ENCODE results near the gene CCNJ.
A peak's percentile ranks its signal among the peaks of the same experiment; 100 is the strongest.

Gene CCNJ

GRCh38 chr10:96061232-96061631 is 17.8 kb downstream of the CCNJ start:
- DNase-seq, result no peak

GRCh38 chr10:96072674-96073073 is 29.3 kb downstream of the CCNJ start:
- no peak for DNase-seq

- no peak for DNase-seq
Observed at GRCh38 chr10:96073722-96074121, 30.3 kb downstream of the CCNJ start.

GRCh38 chr10:96074776-96075175 is 31.4 kb downstream of the CCNJ start:
- no peak for DNase-seq

- no peak for DNase-seq
Observed at GRCh38 chr10:96075977-96076376, 32.6 kb downstream of the CCNJ start.

GRCh38 chr10:96077156-96077555 is 33.8 kb downstream of the CCNJ start:
- DNase-seq, result no peak

- no peak for DNase-seq
Observed at GRCh38 chr10:96082153-96082552, 38.8 kb downstream of the CCNJ start.

- DNase-seq, result no peak
Observed at GRCh38 chr10:96082748-96083147, 39.4 kb downstream of the CCNJ start.

GRCh38 chr10:96089116-96089515 is 45.7 kb downstream of the CCNJ start:
- no peak for DNase-seq

GRCh38 chr10:96089670-96090462 is 46.5 kb downstream of the CCNJ start:
- peak; percentile 92 for DNase-seq

- DNase-seq, result peak; percentile 17
Observed at GRCh38 chr10:96090463-96090800, 47.0 kb downstream of the CCNJ start.

GRCh38 chr10:96092999-96093767 is 49.8 kb downstream of the CCNJ start:
- no peak for DNase-seq

- DNase-seq, result no peak
Observed at GRCh38 chr10:96093948-96094347, 50.6 kb downstream of the CCNJ start.

- DNase-seq, result no peak
Observed at GRCh38 chr10:96096958-96097357, 53.6 kb downstream of the CCNJ start.

GRCh38 chr10:96097865-96098264 is 54.5 kb downstream of the CCNJ start:
- DNase-seq, result no peak

- no peak for DNase-seq
Observed at GRCh38 chr10:96107623-96108038, 64.2 kb downstream of the CCNJ start.

Data from activated CD8-positive, alpha-beta memory T cell treated with anti-CD3 and anti-CD28 coated beads, Interleukin-2, amount 50 U/mL, for 4 hours (primary cell).